HG03103 (cell line): ENCODE data around the gene FAM89A.
A peak's percentile ranks its signal among the peaks of the same experiment; 100 is the strongest.

Experiments used
- ATAC-seq: cut with Tn5 transposase; IDR thresholded peaks from one replicate; pipeline ENCODE4 v1.9.1; 2021; ENCODE audit warnings: low read depth; ENCODE audit not compliant: unreplicated experiment

Gene FAM89A

GRCh38 chr1:231040019-231040799 is at the start of gene FAM89A:
Gene FAM89A (minus strand): TSS chr1:231040254. CDS start chr1:231040211, 43 bp downstream.
- peak; percentile 65 for ATAC-seq

DNA sequence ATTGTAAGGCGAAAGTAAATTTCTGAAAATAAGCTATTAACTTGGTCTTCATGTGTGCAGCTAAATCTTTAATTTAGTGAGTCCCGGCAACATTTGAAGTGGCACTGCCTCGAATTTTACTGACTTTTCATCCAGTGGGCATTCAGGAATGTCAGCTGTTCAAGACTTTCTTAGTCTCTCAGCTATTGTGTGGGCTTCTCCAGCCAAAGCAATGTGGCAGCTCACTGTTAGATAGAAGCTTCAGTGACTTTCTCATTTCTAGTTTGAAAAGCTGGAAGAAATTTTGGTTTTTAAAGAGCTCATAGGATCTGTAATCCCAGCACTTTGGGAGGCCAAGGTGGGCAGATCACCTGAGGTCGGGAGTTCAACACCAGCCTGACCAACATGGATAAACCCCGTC is 44.3 kb upstream of the FAM89A start:
- no peak for ATAC-seq

DNA sequence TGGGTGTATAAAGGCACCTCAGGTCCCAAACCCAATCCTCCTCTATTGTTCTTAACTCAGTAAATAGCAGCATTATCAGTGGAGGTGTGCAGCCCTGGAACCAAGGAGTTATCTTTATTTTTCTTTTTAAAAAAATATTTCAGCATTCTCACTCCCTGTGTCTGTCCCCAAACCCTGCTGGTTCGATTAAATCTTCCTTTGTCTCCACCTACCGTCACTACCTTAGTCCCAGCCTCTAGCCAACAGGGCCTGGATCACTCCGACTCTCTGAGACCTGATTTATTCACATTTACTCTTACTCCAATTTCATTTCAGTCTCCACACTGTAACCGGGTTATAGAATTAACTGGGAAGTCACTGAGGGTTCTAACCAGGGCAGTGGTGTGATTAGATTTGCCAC is 39.1 kb upstream of the FAM89A start:
- ATAC-seq, result no peak

DNA sequence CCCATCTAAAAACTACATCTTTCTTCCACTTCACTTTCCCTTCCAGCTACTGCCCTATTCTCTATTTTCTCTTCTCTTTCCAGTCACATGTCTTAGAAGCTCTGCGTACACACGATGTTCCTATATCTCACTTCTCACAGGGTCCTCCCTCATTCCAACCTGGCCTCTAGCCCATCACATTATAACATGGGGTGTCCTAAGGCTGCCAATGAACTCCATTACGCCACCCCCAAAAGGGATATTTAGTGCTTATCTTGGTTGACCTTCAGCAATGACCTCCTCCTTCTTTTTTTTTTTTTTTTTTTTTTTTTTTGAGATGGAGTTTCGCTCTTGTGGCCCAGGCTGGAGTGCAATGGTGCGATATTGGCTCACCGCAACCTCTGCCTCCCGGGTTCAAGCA is 38.2 kb upstream of the FAM89A start:
- no peak for ATAC-seq

DNA sequence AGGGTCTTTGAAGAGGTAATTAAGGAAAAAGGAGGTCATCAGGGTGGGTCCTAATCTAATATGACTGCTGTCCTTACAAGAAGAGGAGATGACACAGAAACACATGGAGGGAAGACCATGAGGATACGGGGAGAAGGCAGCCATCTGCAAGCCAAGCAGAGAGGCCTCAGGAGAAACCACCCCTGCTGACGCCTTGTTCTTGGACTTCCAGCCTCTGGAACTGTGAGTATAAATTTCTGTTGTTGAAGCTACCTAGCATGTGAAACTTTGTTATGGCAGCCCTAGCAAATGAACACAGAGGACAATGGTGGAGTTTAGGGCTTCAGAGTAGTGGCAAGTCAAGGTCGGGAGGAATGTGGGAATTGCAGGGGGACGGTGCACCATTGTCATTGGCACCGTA is 36.7 kb upstream of the FAM89A start:
- ATAC-seq, result no peak

DNA sequence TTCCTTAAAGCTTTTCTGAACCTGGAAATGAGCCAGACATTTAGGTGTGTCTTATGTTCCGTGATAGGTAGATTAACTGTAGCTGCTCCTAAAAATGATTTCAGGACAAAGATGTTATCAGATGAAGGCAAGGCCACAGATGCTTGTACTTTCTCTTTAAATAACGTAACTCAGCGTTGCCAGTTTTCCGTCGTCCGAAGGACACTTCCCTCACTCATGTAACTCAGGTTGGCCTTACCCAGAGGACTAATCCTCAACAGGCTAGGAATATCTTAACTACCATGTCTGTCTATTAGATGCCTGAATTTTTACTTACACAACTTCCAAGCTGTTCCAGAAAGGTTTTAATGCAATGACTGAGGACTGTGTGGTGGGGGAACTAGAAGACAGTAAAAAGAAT is 35.4 kb upstream of the FAM89A start:
- no peak for ATAC-seq

DNA sequence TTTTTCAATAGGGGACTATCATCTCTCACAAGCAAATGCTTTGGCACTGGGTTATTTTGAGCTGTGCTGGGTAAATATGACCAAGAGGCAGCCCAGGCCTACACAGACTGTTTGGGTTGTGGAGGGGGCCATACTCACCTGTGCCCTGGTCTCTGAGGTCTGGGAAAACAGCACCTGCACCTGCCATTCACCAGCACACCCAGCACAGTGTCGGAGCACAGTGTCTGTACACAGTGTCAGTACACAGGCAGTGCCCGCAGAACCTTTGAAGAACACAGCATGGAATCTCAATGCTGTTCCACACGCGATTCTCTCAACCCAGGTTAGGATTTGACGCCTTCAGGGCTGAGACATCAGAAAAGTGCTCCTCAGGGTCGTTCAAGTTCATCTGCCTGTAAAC is 35.0 kb upstream of the FAM89A start:
- no peak for ATAC-seq

- no peak for ATAC-seq
Observed at GRCh38 chr1:231074046-231074445, 34.0 kb upstream of the FAM89A start.

DNA sequence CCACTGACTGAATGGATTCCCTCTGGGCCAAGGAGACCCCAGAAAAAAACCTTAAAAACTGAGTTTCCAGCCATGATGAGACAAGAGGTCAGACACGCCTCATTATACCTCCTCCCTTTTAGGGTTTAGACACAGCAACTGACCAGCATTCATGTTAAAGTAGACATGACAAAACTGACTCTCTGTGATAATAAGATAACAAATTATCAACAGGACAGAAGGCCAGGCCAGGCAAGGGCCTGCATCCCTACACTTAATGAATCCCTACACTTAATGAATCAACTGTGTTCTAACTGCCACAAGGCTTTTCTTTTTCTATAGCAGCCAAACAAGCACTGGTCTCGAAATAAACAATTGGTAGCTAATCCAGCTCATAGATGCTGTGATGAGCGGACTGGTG is 33.3 kb upstream of the FAM89A start:
- no peak for ATAC-seq

DNA sequence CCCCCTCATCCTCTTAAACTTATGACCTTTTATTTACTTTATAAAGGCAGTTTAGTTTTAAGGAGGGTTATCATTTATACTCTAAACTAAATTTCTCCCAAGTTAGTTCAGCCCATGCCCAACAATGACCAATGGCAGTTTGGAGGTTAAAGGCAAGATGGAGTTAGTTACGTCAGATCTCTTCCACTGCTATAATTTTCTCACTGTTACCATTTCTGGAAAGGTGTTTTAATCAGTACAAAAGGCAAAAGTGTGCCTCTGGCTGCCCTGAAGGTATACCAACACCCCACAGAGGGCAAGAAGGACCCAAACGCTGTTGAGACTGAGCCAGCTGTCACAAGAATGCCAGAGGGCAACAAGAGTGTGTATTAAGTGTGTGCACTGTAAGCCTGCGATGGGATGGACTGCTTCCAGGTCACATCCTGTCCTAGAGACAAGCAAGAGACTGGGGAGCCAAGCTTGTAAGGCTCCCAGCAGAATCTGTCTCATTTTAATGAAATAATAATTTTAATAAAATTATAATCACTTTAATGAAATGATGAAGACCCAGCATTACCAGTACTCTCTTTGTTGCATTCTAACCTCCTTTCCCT is 32.5 kb upstream of the FAM89A start:
- no peak for ATAC-seq

DNA sequence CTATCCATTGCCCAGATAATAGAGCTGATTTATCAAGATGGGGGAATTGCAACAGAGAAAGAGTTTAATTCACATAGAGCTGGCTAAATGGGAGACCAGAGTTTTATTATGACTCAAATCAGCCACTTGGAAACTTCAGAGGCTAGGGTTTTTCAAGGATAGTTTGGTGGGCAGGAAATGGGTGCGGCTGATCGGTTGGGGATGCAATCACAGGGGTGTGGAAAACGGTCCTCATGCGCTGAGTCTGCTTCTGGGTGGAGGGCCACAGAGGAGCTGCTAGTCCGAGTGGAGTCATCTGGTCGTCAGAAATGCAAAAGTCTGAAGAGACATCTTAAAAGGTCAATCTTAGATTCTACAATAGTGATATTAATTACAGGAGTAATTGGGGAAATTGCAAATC is 32.0 kb upstream of the FAM89A start:
- ATAC-seq, result no peak

- ATAC-seq, result no peak
Observed at GRCh38 chr1:231070758-231071444, 30.8 kb upstream of the FAM89A start.

GRCh38 chr1:231069333-231069732 is 29.3 kb upstream of the FAM89A start:
- no peak for ATAC-seq

DNA sequence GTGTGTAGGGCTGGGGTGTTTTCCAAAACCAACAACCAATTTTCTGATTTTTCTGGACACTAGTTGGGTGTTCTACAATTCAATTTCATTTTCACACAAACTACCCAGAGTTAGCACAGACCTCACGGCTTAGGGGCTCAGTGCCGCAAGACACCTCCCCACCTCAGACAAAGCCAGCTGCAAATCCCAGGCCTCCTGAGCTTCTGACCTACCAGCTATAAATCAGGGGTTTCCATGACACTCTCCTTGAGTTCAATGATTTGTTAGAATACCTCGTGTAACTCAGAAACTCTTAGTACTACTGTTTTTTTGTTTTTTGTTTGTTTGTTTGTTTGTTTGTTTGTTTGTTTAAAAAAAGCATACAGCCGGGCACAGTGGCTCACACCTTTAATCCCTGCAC is 28.7 kb upstream of the FAM89A start:
- no peak for ATAC-seq

- ATAC-seq, result no peak
Observed at GRCh38 chr1:231065510-231066241, 25.6 kb upstream of the FAM89A start.

- no peak for ATAC-seq
Observed at GRCh38 chr1:231064418-231064817, 24.4 kb upstream of the FAM89A start.

GRCh38 chr1:231063331-231063730 is 23.3 kb upstream of the FAM89A start:
- ATAC-seq, result no peak

DNA sequence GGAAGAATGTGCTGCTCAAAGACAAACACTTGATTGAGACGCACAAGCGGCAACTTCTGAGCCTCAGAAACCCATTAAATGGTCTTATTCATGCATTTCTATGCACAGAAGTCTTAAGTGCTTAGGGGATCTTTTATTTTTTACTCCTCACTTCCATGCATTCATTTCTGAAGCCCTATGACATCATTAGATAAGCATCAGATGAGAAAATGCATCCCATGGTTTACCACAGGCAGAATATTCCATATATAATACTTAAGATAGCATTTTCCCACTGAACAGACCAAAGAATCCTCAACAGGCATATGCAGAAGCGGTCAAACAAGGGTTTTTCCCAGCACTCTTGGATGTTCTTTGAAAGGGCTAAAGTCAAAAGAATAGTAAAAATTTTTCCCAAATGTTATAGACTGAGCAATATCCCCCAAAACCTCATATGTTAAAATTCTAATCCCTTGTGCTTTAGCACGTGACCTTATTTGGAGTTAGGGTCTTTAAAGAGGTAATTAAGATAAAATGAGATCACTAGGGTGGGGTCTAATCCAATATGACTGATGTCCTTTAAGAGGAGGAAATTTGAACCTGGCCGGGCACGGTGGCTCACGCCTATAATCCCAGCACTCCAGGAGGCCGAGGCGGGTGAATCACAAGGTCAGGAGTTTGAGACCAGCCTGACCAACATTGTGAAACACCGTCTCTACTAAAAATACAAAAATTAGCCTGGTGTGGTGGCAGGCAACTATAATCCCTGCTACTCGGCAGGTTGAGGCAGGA is 22.6 kb upstream of the FAM89A start:
- no peak for ATAC-seq

GRCh38 chr1:231059566-231060193 is 19.6 kb upstream of the FAM89A start:
- no peak for ATAC-seq
